ENCODE results near the gene INTS6.

DNA sequence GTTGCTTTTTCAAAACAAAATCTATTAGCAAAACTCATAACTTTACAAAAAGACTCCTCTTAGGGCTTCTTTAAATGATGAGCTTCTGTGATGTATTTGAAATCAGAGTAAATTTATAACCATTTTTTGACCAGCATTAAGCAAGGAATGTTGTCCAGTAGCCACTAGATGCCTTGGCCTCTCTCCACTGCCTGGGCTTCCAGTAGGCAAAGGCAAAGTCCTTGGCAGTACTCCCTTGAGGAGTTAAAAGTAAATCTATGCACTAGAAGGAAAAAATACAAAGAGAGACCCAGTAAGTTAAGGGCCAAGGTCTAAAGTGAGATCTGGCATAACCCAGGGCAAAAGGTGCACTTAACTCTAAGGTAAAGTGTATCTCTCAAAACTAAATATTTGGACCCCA, 103.8 kb downstream of the INTS6 start:
- no peak for TF ChIP-seq POLR2A (IDR thresholded peaks at IDR 0.05)
- TF ChIP-seq EP300 (IDR thresholded peaks at IDR 0.05; ENCODE audit: low read depth), result no peak
